ENCODE measurements around the gene SH3BP1.
"Not testable (repeated sequence)": the region's sequence is repeated elsewhere in the genome, so short reads cannot be mapped to it uniquely, and the experiment has no call there.

The SH3BP1 gene

DNA sequence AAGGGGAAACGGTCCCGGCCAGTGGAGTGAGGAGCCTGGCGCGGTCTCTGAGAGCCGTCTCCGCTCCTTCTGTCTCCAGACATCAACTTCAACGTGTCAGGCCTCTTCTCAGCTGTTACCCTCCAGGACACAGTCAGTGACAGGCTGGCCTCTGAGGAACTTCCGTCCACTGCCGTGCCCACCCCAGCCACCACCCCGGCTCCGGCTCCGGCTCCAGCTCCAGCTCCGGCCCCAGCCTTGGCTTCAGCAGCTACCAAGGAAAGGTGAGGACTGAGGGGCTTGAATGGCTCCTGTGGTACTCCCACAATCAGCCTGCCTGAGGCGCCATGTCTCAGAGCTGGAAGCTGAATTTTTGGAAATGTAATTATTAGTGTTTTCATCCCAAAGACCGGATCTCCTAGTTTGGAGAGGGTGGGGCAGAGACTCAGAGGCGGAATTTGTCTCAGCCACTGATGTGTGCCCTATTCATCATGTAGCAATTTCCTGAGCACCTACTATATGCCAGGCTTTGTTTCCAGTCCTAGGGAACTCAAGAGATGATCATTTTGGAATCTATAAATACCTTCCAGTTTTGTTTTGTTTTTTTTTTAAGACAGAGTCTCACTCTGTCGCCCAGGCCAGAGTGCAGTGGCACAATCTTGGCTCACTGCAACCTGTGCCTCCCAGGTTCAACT is 11.1 kb downstream of the SH3BP1 start:
- H3K9me3 Mint-ChIP-seq = no peaks in the 10 kb centered on the region
- H3K27me3 Mint-ChIP-seq = no peaks in the 10 kb centered on the region
- no peaks in the 10 kb centered on the region for H3K4me1 Mint-ChIP-seq
- no peak overlapping the region for H3K27ac Mint-ChIP-seq
- peaks cover 23% of the 10 kb centered on the region for H3K36me3 Mint-ChIP-seq
- no peak overlapping the region for H3K4me3 Mint-ChIP-seq
- DNase-seq (ENCODE audit: low spot score in 2 of 2) (no peak), ATAC-seq (ENCODE audit: low read depth) (no peak)

DNA sequence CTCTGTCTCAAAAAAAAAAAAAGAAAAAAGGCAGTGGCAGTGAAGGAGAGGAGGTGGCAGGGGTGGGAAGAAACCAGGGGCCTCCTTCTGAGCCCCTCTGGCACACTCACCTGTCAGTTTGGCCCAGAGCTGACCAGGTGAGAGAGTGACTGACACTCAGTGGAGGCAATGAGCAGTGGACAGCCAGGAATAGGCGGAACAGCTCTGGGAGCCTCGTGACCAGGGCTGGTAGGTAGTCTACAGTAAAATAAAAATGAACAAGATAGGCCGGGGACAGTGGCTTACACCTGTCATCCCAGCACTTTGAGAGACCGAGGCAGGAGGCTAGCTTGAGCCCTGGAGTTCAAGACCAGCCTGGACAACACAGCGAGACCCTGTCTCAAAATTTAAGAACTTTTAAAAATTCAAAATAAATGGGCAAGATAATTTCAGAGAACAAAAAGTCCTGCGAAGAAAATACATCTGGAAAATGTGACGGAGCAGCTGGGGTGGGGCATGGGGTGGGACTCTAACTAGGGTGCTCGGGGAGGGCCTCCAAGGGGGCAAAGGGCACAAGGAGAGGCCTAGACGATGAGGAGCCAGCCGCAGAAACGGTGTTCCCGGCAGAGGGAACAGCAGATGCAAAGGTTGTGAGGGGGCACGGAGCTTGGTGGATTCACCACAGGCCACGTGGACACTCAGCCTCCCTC is 15.2 kb downstream of the SH3BP1 start:
- ATAC-seq (ENCODE audit: low read depth) = no peak
- Mint-ChIP-seq H3K4me3 (no peak overlapping the region), H3K27ac (no peak overlapping the region), H3K27me3 (no peaks in the 10 kb centered on the region), H3K4me1 (peaks cover 14% of the 10 kb centered on the region), H3K9me3 (no peaks in the 10 kb centered on the region), H3K36me3 (peaks cover 16% of the 10 kb centered on the region)
- DNase-seq (ENCODE audit: low spot score in 2 of 2) = no peak

DNA sequence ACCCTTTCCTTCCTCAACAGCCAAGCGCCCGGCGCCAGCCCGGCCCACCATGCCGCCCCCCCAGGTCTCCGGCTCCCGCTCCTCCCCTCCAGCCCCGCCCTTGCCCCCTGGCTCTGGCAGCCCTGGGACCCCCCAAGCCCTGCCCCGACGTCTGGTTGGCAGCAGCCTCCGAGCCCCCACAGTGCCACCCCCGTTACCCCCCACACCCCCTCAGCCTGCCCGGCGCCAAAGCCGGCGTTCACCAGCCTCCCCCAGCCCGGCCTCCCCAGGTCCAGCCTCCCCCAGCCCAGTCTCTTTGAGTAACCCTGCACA is 15.7 kb downstream of the SH3BP1 start:
- no peak for ATAC-seq (ENCODE audit: low read depth)
- H3K4me1 Mint-ChIP-seq = peaks cover 19% of the 10 kb centered on the region
- peaks cover 16% of the 10 kb centered on the region for H3K36me3 Mint-ChIP-seq

DNA sequence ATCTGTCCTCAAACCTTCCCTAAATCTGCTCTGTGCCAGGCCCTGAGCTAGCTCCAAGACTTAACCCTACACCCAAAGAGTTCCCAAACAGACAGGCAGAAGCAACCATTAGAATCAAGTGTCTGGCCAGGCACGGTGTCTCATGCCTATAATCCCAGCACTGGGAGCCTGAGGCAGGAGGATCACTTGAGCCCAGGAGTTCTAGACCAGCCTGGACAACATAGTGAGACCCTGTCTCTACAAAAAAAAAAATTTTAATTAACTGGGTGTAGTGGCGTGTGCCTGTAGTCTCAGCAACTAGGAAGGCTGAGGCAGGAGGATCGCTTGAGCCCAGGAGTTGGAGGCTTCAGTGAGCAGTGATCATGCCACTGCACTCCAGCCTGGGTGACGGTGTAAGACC is 17.1 kb downstream of the SH3BP1 start:
- H3K4me3 Mint-ChIP-seq; H3K27me3 Mint-ChIP-seq; DNase-seq (ENCODE audit: low spot score in 2 of 2); H3K9me3 Mint-ChIP-seq; H3K27ac Mint-ChIP-seq; ATAC-seq (ENCODE audit: low read depth): not testable (repeated sequence)
- peaks cover 15% of the 10 kb centered on the region for H3K36me3 Mint-ChIP-seq
- peaks cover 33% of the 10 kb centered on the region for H3K4me1 Mint-ChIP-seq

More for the DNA sequence above, 15.7 kb downstream of the SH3BP1 start:
- no peak overlapping the region for H3K27ac Mint-ChIP-seq
- DNase-seq (ENCODE audit: low spot score in 2 of 2) = no peak
- no peaks in the 10 kb centered on the region for H3K27me3 Mint-ChIP-seq
- no peaks in the 10 kb centered on the region for H3K9me3 Mint-ChIP-seq
- H3K4me3 Mint-ChIP-seq = no peak overlapping the region

DNA sequence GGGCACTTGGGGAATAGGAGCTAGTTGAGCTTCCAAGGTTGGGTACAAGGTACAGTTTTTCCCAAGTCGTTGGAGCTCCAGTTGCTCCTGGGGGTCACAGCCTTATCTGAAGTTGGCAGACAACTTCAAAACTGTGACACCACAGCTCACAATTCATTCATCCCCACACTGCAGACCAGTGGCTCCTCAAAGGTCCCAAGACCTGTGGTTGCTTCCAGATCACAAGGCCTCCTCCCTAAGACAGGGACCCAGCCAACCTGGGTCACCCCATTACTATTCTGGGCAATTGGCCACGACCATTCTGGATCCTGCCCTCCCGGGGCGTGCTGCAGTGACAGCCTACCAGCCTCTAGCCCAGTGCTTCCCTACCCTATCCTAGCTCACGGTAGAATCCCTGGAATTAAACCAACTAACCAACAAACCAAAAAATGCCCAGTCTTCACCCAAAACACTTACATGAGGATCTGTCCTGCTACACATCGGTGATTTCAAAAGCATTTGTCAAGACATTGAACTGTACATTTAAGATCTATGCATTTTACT is 18.2 kb downstream of the SH3BP1 start:
- no peak for ATAC-seq (ENCODE audit: low read depth)
- peak overlapping the region; percentile 92 for H3K4me3 Mint-ChIP-seq
- no peak for DNase-seq (ENCODE audit: low spot score in 2 of 2)
- H3K4me1 Mint-ChIP-seq = peaks cover 40% of the 10 kb centered on the region
- H3K36me3 Mint-ChIP-seq = peaks cover 9% of the 10 kb centered on the region
- peak overlapping the region; percentile 93 for H3K27ac Mint-ChIP-seq
- no peaks in the 10 kb centered on the region for H3K9me3 Mint-ChIP-seq
- H3K27me3 Mint-ChIP-seq = no peaks in the 10 kb centered on the region

DNA sequence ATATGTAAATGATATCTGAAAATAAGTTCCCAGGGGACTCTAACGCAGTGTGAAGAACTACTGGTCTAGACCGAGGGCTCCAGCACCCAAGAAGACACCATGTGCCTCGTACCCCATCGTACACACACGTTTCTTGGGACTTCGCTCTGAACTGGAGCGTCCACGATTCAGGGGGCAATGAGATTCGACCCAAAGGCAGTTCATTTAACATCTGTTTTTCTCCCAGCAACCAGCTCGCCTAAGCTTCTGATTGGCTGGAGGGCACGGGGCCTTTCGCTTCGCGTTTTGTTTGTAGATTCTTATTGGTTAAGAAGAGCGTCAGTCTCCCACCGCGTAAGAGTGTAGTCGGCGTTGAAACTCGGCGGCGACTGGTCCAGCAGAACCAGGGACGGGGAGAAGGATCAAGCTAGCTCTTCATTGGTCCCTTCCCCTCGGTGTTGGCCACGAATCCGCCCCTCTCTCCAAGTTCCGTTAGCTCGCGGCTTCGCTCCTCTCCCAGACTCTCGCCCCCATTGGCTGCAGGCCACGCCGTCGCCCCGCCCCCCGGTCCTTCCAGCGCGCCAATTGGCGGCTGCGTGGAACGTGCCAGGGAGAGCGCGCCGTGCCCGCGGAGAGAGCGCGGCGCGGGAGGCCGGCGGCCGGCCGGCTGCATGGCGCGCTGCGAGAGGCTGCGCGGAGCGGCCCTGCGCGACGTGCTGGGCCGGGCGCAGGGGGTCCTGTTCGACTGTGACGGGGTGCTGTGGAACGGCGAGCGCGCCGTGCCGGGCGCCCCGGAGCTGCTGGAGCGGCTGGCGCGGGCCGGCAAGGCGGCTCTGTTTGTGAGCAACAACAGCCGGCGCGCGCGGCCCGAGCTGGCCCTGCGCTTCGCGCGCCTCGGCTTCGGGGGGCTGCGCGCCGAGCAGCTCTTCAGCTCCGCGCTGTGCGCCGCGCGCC is 18.9 kb downstream of the SH3BP1 start, which contains the start of gene PDXP:
Gene PDXP, plus strand, starts transcription at position 591 of the 933 bp plus-strand sequence. Its CDS starts 60 bp downstream, at position 651.
- peaks cover 4% of the 10 kb centered on the region for H3K36me3 Mint-ChIP-seq
- DNase-seq (ENCODE audit: low spot score in 2 of 2) (peak; percentile 92 to 96), ATAC-seq (ENCODE audit: low read depth) (peak; percentile 83)
- no peaks in the 10 kb centered on the region for H3K27me3 Mint-ChIP-seq
- peaks cover 40% of the 10 kb centered on the region for H3K4me1 Mint-ChIP-seq
- H3K27ac Mint-ChIP-seq = peak within 1 kb of the TSS; percentile 94
- no peaks in the 10 kb centered on the region for H3K9me3 Mint-ChIP-seq
- peak within 1 kb of the TSS; percentile 92 for H3K4me3 Mint-ChIP-seq

DNA sequence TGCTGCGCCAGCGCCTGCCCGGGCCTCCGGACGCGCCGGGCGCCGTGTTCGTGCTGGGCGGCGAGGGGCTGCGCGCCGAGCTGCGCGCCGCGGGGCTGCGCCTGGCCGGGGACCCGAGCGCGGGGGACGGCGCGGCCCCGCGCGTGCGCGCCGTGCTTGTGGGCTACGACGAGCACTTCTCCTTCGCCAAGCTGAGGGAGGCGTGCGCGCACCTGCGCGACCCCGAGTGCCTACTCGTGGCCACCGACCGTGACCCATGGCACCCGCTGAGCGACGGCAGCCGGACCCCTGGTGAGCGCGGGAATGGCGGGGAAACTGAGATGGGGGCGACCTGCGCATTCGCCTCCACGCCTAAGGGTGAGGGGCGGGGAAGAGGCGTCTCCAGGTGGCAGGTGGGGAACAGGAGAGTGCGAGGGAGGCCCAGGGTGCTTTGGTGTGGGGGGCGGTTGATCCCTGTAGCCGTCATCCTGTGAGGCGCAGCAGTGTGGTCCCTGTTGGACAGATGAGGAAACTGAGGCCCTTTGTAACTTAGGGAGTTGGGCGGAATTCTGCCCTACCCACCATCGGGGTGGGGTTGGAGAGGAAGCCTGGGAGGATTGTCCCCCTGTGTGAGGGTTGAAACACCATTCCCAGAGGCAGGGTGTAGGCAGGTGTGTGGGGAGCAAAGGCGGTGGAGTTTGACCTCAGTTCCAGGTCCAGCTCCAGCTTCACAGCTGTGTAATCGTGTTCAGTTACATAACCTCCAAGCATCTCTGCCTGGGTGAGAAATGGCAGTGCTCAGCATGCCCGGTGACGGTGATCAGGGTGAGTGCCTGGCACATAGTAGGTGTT is 19.8 kb downstream of the SH3BP1 start:
- H3K27me3 Mint-ChIP-seq = no peaks in the 10 kb centered on the region
- H3K27ac Mint-ChIP-seq = peak overlapping the region; percentile 94
- peak; percentile 42 to 63 for DNase-seq (ENCODE audit: low spot score in 2 of 2)
- ATAC-seq (ENCODE audit: low read depth) = peak; percentile 7
- H3K9me3 Mint-ChIP-seq = no peaks in the 10 kb centered on the region
- H3K4me1 Mint-ChIP-seq = peaks cover 40% of the 10 kb centered on the region
- peak overlapping the region; percentile 86 for H3K4me3 Mint-ChIP-seq
- peaks cover 2% of the 10 kb centered on the region for H3K36me3 Mint-ChIP-seq

DNA sequence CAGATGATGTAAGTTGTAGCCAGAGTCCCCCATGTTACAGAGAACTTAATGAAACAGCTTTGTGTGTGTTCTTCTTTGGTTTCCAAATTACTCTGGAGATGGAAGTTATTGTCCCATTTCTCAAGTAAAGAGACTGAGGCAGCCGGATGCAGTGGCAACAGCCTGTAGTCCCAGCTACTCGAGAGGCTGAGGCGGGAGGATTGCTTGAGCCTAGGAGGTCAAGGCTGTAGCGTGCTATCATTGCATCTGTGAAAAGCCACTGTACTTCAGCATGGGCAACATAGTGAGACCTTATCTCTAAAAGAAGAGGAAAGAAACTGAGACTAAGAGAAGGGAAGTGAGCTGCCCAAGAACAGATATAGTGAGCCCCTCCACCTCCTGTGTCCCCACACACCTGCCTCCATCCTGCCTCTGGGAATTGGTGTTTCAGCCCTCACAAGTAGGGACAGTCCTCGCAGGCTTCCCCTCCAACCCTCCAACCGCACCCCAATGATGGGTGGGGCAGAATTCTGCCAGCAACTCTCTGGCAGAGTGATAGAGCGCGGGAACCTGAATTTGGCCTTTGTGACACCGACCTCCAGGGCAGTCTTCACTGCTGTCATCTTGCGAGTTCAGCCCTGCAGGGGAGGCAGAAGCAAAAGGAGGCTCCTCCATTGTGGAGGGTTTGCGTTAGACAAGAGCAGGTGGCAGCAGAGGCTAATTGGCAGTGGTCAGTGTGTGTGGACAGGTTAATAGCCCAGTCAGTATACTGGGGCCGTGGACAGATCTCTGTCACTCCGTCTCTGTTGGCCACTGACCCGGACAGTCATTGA is 20.6 kb downstream of the SH3BP1 start:
- Mint-ChIP-seq H3K27ac (peak overlapping the region; percentile 94), H3K4me1 (peaks cover 40% of the 10 kb centered on the region), H3K36me3 (peaks cover 2% of the 10 kb centered on the region), H3K4me3 (peak overlapping the region; percentile 86), H3K27me3 (no peaks in the 10 kb centered on the region), H3K9me3 (no peaks in the 10 kb centered on the region)
- no peak for ATAC-seq (ENCODE audit: low read depth)
- DNase-seq (ENCODE audit: low spot score in 2 of 2) = no peak

DNA sequence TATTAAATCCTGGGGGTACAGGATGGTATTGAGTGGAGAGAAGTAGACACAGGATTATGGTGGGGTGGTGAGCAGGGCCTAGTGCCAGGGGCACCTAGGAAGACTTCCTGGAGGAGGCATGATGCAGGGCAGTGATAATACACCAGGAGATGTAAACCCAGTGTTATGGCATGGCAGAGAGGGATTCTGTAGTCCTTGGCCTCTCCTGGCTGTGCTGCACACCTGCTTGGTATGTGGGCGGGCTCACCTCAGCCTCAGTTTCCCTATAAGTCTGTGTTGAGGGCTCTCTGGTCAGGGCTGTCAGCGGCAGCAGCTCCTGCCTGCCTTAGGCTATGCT is 21.2 kb downstream of the SH3BP1 start:
- Mint-ChIP-seq H3K4me1 (peaks cover 40% of the 10 kb centered on the region), H3K4me3 (peak overlapping the region; percentile 86), H3K27ac (peak overlapping the region; percentile 94), H3K27me3 (no peaks in the 10 kb centered on the region), H3K36me3 (peaks cover 2% of the 10 kb centered on the region), H3K9me3 (no peaks in the 10 kb centered on the region)
- DNase-seq (ENCODE audit: low spot score in 2 of 2) = no peak
- no peak for ATAC-seq (ENCODE audit: low read depth)

DNA sequence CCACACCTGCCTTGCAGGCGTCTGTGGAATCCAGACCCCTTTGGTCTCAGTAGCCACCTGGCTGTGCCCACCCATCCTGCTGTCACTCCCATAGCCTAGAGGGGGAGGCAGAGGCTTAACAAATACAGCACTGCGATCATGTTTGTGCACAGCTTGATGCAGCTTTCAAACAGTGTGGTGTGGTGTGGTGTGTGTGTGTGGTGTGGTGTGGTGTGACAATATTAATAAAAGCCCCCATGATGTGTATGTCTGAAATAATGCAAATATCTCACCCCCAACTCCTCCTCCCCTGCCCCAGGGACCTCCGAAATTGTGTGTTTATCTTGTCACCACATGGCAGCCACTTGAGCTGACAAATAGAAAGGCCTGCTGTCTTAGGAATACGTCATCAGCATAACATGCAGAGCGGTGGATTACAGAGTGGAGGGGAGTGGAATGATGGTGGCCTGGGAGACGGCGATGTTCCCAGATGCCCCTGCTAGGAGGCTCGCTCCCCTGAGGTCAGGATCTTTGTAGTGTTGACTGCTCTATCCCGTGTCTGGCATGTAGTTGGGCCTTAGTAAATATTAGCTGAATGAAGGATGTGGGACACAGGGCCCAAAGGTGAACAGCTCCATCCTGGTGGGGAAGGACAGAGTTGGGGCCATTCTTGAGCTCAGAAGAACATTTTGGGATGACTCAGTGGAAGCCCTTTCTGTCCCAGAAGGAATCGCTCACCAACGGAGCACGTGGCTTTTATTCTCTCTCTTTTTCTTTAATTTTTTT is 21.9 kb downstream of the SH3BP1 start:
- Mint-ChIP-seq H3K9me3 (no peaks in the 10 kb centered on the region), H3K27me3 (no peaks in the 10 kb centered on the region), H3K4me3 (peak overlapping the region; percentile 86), H3K36me3 (peaks cover 4% of the 10 kb centered on the region), H3K27ac (peak overlapping the region; percentile 94), H3K4me1 (peaks cover 40% of the 10 kb centered on the region)
- ATAC-seq (ENCODE audit: low read depth) (peak; percentile 16), DNase-seq (ENCODE audit: low spot score in 2 of 2) (no peak)

DNA sequence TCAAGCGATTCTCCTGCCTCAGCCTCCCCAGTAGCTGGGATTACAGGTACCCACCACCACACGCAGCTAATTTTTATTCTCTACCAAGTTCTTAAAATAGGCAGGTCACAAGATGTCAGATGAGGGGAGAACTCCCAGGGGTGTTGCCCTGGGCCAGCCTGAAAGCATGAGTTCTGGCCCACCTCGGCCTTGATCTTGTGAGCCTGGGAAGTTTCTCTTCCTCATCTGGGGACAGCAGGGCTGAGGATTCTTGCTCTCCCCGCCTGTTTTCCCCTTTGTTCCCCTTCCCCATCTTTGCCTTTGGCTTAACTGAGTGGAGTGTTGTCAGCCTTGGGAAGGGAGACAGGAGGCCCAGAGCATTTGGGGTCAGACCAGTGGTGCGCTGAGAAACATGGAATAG is 22.6 kb downstream of the SH3BP1 start:
- ATAC-seq (ENCODE audit: low read depth) = no peak
- Mint-ChIP-seq H3K4me1 (peaks cover 40% of the 10 kb centered on the region), H3K9me3 (no peaks in the 10 kb centered on the region), H3K36me3 (peaks cover 8% of the 10 kb centered on the region), H3K27me3 (no peaks in the 10 kb centered on the region), H3K4me3 (peak overlapping the region; percentile 36), H3K27ac (peak overlapping the region; percentile 94)
- no peak for DNase-seq (ENCODE audit: low spot score in 2 of 2)

DNA sequence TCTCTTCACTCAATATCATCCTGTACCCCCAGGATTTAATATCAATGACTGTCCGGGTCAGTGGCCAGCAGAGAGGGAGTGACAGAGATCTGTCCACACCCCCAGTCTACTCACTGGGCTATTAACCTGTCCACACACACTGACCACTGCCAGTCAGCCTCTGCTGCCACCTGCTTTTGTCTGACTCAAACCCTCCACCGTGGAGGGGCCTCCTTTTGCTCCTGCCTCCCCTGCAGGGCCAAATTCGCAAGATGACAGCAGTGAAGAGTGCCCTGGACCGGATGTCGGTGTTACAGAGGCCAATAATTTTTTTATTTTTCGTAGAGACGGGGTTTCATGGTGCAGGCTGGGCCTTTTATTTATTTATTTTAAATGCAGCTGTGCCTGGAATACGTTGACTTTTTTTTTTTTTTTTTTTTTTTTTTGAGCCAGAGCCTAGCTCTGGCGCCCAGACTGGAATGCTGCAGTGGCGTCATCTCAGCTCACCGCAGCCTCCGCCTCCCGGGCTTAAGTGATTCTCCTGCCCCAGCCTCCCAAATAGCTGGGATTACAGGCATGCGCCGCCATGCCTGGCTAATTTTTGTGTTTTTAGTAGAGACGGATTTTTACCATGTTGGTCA is 24.2 kb downstream of the SH3BP1 start:
- Mint-ChIP-seq H3K9me3 (no peaks in the 10 kb centered on the region), H3K27me3 (no peaks in the 10 kb centered on the region), H3K27ac (peak overlapping the region; percentile 38), H3K4me1 (peaks cover 33% of the 10 kb centered on the region), H3K36me3 (peaks cover 8% of the 10 kb centered on the region), H3K4me3 (no peak overlapping the region)
- DNase-seq (ENCODE audit: low spot score in 2 of 2) (no peak), ATAC-seq (ENCODE audit: low read depth) (no peak)

Data from memory B cell (primary cell).